Hepatocyte (in vitro differentiated cells): ENCODE results near the gene UBE2L3.

Source experiments
- CTCF ChIP-seq: fragments of 200-600 bp; sonication (generic); IDR thresholded peaks from 2 replicates; pipeline ENCODE4 v1.5.1; 2016; ENCODE audit warnings: antibody characterized with exemption, mild to moderate bottlenecking; ENCODE audit not compliant: poor library complexity
- EZH2 ChIP-seq: fragments of 200-600 bp; sonication (generic); IDR thresholded peaks from 2 replicates; pipeline ENCODE4 v1.6.1; 2016; ENCODE audit warnings: antibody characterized with exemption, mild to moderate bottlenecking, borderline replicate concordance

GRCh38 chr22:21657020-21657359 lies 89.5 kb downstream of the UBE2L3 start:
- no peak for TF ChIP-seq CTCF
- TF ChIP-seq EZH2 = no peak
